NCI-H2227 (cell line): ENCODE measurements around the gene RASD1.
"Not testable (repeated sequence)": the region's sequence is repeated elsewhere in the genome, so short reads cannot be mapped to it uniquely, and the experiment has no call there.

Source experiments
- DNase-seq: peaks from one replicate; lab custom pipeline; 2025; ENCODE audit not compliant: unreplicated experiment; lab: John Stamatoyannopoulos, UW

RASD1 gene

DNA sequence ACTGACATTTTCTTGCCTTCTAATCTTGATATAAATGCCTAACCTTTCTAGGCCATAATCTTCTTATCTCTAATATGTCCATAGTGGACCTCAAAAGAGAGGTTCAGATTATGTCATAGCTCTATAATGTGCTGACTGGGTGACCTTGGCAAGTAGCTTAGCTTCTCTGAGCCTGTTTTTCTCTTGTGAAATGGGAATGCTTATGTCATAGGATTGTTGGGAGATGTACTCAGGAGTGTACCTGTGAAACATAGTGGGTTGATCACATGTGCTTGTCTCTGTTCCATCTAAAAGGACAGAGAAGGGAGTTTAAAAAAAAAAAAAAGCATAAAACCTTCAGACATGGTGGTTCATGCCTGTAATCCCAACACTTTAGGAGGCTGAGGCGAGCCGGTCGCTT, 17.0 kb downstream of the RASD1 start:
- no peak for DNase-seq

DNA sequence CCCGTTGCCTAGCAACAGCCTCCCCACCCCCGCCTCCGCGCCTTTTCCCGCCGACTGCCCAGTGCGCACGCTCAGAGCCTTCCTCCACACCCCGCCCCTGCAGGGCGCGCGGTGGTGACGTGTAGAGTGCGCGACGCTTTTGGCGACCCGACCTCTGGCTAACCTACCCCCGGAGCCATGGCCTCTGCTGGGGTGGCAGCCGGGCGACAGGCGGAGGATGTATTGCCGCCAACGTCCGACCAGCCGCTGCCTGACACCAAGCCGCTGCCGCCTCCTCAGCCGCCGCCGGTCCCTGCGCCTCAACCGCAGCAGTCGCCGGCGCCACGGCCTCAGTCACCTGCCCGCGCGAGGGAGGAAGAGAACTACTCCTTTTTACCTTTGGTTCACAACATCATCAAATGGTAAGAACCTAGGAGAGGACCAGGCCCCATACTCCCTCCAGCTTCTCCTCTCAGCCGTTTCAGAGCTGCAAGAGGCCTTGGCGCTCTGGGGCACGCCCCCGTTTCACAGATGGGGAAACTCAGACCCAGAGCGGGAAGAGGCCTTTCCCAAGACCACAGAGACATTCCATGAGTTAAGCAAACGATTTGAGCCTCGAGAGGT, 19.2 kb downstream of the RASD1 start, which contains the start of gene MED9:
Gene MED9, plus strand, starts transcription at position 136 of the 603 bp plus-strand sequence. Its CDS starts 42 bp downstream, at position 178.
- peak; percentile 93 for DNase-seq

DNA sequence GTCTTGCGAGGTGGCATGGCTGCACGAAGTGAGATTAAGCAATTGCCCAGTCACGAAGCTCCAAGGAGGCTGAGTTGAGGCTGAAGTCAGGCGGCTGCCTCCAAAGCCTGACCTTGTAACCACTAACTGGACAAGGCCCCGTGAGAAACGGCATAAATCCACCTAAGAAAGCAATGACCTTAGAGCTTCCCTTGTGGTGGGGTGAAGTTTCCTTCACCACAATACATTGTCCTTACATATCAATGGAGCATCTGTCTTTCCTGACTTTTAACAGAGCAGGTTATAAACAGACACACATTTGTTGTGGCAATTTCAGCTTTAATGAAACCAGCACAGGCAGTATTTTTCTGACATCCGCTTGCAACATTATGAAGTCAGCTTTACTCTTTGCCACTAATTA, 21.9 kb downstream of the RASD1 start:
- DNase-seq = no peak

DNA sequence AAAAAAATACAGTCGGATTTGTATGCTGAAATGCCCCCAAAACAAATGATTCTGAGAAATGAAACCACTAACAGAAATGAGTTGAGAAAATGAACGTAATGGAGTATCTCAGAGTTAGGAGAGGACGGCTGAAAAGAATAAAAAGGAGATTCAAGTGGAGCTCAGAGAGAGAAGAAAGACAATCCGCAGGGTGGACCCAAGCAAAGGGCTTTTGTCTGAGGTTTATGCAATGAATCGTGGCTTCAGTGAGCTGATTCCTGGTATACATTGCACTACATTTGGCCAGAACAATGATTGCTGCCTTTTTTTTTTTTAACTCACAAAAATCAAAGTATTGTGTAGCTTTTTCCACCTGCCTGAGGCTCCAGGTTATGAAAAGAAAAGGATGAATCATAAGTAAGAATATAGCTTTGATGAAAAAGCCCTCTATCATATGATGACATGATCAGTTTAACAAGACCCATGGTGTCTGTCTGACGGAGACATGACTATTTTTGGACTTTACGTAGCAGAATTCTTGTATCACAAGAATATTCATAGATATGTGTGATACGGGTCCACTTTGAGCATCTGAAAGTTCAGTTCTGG, 23.8 kb downstream of the RASD1 start:
- peak; percentile 27 for DNase-seq

DNA sequence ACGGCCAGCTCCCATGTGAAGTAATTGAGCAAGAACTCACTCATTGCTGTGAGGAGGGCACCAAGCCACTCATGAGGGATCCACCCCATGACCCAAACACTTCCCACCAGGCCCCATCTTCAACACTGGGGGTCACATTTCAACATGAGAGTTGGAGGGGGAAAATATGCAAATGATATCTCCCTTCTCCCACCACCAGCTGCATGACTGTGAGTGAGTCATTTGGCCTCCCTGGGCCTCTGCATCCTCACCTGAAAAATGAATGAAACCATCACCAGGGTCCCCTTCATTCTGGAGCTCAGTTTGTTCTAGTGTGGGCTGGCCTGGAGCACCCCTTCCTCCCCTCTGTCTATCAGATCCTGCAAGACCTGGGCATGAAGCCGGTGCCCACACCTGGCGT, 26.2 kb downstream of the RASD1 start:
- no peak for DNase-seq

DNA sequence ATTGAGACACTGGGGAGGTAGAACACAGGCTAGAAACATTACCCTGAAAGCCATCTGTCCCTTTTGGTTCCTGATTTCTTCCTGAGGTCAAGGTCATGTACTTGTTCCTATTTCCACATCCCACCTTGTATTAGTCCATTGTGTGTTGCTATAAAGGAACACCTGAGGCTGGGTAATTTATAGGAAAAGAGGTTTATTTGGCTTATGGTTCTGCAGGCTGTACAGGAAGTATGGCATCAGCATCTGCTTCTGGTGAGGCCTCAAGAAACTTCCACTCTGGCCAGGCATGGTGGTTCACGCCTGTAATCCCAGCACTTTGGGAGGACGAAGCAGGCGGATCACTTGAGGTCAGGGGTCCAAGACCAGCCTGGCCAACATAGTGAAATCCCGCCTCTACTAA, 26.8 kb downstream of the RASD1 start:
- no peak for DNase-seq

DNA sequence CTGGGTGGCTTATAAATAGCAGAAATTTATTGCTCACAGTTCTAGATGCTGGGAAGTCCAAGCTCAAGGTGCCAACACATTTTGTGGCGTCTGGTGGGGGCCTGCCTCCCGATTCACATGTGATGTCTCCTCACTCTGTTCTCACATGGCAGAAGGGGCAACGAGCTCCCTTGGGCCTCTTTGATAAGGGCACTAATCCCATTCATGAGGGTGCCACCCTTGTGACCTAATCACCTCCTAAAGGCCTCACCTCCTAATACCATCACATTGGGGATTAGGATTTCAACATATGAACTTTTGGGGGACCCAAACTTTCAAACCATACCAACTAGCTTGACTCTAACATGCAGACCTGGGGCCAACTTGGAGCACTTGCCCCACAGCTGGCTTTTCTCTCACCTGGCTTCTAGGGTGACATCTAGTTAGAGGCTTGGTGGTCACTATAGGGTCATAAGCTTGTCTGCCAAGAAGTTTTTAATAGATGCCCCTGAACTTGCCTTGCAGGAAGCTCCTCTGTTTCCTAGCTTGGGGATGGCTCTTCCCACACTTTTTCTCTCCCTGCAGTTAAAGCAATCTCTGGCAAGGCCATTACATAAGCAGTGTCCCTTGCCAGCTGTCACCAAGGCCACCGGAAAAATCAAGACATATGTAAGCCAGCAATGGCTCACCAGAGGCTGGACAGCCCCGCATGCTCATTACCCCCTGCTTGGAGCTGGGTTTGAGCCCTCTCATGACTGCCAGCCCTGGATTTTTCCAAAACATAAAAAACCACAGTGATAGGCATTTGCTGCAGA, 27.8 kb downstream of the RASD1 start:
- no peak for DNase-seq

DNA sequence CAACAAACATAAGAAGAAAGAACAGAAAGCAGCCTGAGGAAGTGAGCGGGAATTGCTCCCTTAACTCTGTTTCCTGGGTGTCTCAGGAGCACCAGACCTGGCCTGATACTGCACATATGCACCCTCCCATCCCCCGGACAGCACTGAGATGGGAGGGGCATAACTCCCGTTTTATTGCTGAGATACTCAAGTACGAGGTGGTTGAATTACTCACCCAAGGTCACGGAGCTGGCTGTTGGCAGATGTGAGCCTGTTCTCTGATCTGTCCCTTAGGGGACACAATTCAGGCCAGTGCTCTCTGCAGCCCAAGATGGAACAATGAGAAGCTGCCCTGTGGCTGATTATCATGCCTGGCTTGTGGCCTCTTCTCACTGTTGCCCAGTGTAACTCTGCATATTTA, 28.5 kb downstream of the RASD1 start:
- DNase-seq = no peak

DNA sequence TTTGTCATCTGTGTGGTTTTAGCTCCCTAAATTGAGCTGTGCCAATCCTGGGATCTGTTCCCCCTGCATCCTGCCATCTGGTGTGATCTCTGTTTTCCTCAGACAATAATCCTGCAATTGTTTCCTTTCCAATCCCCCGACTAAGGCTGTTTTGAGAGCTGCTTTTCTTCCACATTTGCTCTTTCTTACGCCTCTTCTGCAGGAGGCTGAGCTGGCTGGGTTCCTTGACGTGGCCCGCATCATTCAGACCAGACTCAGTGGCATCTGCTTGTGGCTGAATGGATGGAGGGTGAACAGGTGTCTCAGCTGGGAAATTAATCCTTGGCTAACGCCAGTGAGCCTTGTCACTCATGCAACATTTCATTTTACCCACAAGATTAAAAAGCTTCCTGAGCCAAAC, 29.2 kb downstream of the RASD1 start:
- no peak for DNase-seq

DNA sequence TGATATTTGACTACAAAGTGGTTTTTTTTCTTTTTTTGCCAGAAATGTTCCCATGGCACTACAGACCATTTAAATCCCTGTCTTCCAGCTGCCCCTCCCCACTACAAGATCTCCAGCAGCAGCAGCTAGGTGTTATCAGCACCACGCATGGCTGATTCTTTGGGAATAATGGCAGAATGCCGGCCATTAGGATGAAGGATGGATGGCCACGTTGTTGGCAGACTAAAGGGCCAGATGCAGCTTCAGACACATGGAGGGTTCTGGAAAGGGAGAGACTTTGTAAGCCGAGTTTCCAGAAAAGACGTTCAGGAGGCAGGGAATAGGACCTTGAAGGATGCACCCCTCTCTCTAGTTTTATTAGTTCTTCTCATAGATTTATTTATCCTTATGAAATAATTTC, 29.7 kb downstream of the RASD1 start:
- no peak for DNase-seq

DNA sequence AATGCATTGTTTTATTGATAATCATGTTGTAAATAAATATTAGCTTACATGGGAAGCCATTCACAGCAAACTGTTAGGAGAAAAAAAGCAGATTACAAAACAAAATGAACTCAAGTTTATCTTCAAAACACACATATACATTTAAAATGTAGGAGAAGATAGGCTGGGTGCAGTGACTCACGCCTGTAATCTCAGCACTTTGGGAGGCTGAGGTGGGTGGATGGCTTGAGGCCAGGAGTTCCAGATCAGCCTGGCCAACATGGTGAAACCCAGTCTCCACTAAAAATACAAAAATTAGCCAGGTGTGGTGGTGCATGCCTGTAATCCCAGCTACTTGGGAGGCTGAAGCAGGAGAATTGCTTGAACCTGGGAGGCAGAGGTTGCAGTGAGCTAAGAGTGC, 30.3 kb downstream of the RASD1 start:
- DNase-seq = not testable (repeated sequence)

DNA sequence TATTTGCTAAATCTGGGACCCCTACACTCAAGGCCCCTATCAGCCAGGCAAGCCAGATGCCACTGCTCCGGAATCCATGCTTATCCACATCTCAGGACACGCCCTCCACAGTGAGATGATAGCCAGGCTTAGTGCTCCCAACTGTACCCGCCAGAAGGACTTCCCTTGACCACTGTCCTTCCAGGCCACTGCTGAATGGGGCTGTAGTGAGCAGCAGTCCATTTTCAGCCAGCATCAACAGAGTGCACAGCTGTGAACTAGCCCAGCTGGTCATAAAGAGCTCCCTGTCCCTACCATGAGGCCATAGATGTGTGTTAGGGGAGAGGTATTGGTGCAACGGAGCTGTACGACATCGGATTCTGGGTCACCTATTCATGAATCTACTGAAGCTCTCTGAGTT, 32.4 kb downstream of the RASD1 start:
- DNase-seq = no peak

DNA sequence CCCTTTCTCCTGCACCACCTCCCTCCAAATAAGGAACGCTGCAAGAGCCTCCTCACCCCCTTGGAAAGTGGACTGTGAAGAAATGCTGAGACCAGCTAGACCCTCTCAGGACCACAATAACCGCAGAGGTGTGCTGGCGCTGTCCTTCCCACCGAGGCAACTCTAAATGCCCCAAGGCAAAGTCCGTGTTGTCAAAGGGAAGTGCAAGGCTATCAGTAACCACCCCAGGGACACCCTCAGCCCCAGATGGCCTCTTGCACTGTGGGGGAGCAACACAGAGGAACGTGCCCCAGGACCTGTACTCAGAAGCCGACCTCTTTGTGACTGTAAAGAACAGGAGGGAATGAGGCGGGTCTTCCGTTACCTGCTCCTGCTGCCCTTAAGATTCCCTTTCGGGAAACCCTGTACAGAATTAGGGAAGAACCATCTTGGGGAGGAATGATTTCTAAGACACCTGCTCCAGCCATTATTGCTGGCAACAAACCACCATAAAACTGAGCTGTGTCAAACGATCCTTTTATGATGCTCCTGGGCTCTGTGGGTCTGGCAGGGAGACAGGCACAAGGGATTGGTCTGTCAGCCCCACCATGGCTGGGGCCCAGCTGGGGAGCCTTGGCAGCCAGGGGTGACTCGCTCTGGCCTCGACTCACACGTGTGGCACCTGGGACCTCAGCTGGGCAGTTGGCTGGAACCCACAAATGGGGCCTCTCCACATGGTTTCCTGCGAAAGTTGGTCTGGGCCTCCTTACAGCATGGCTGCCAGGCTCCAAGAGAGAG, 34.0 kb downstream of the RASD1 start:
- DNase-seq = no peak

DNA sequence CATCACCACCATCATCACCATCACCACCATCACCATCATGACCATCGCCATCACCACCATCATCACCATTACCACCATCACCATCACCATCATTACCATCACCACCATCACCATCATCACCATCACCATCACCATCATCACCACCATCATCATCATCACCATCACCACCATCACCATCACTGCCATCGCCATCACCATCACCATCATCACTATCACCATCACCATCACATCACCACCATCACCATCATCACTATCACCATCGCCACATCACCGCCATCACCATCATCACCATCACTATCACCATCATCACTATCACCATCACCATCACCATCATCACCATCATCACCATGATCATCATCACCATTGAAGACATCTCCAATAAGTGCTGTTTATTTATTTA, 36.2 kb downstream of the RASD1 start:
- DNase-seq = no peak

DNA sequence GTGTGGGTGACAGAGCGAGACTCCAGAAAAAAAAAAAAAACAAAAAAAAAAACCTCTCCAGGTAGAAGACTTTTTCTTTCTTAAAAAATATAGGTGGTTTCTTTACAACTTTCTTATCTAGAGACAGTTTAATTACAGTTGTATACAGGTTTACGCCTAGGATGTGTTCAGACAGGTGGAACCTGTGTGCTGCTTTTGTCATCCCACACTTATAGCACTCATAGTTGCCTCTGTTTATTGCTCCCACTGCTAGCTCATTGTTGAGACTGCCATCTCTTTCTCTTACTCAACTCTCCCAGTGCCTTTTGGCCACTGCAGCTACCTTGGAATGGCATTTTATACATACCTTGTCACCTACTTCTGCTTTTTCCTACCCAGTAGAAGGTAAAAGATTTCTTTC, 38.5 kb downstream of the RASD1 start:
- no peak for DNase-seq

DNA sequence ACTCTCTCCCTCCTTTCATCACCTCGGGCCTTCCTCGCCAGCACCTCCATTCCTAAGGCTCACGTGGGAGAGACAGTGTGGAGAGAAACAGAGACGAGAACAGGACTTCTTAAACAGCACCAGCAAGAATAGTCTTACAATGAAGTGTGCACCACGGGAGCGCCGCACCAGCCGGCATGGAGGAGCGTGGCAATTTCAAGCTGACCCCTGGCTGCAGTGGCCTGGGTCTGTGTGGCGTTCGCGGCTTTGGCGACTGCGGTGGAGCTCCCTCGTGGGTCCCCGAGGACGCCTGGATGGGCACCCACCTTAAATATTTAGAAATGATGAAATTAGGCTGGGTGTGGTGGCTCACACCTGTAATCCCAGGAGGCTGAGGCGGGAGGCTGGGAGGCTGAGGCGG, 39.9 kb downstream of the RASD1 start:
- DNase-seq = no peak

DNA sequence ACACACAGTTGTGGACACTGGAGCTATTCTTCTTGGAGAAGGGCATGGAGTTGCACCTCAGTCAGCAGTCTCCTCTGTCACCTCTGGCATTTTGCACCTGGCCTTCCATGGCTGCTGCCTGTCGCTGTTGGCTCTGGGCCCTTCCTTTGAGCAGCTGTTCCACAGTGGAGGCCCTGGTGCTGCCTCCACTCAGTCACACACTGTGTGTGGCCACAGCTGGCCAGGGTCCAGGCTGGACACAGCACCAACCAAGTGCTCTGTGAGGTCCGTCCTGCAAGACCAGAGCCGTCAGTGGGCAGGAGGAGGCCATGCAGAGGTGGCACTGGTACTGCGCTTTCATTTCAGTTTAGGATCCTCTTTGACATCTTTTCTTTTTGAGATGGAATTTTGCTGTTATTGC, 41.0 kb downstream of the RASD1 start:
- DNase-seq = no peak

DNA sequence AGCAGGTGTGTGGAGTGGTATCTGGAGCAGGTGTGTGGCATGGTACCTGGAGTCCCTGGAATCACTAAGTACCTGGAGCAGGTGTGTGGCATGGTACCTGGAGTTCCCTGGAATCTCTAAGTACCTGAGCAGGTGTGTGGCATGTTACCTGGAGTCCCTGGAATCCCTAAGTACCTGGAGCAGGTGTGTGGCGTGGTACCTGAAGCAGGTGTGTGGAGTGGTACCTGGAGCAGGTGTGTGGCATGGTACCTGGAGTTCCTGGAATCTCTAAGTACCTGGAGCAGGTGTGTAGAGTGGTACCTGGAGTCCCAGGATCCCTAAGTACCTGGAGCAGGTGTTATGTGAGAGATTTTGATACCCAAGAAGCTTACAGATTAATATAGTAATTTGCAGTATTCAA, 41.5 kb downstream of the RASD1 start:
- DNase-seq = not testable (repeated sequence)

DNA sequence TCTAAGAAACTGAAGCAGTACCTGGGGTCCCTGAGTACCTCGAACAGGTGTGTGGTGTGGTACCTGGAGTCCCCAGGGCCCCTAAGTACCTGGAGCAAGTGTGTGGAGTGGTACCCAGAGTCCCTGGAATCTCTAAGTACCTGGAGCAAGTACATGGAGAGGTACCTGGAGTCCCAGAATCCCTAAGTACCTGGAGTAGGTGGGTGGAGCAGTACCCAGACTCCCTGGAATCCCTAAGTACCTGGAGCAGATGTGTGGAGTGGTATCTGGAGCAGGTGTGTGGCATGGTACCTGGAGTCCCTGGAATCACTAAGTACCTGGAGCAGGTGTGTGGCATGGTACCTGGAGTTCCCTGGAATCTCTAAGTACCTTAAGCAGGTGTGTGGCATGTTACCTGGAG, 41.9 kb downstream of the RASD1 start:
- DNase-seq = no peak

DNA sequence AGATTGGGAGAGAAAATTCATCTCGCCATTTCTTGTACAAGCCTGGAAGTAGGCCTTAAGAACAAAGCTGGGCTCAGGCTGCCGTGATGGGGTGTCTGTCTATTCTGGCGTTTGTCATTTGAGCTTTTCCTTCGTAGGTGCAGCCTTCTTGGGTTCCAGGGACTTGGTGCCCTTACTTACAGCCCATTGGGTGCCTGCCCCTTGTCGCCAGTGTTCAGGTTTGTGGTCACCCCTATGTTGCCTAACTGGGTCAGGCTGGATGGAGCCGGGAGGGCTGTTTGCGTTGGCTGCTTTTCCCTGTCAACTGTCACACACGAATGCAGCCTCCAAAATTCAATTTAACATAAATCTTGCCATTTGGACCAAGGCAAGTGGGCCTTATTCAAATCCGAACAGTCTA, 43.1 kb downstream of the RASD1 start:
- no peak for DNase-seq

DNA sequence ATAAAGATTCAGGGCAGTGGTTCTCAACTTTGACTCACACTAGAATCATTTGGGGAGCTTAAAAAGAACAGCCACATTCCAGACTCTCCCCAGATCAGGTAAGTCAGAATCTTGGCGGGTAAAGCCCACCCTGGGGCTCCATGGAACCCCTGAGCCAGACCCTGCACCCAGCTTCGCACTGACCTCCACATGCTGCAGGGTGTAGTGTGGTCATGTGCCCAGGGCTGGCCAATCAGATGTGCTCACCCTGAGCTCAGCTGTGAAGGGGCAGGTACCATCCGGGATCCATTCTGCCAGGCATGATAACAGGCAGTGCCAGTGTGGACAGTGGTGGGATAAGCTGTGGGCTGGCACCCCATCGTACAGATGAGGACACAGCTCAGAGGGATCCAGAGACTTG, 47.5 kb downstream of the RASD1 start:
- no peak for DNase-seq

DNA sequence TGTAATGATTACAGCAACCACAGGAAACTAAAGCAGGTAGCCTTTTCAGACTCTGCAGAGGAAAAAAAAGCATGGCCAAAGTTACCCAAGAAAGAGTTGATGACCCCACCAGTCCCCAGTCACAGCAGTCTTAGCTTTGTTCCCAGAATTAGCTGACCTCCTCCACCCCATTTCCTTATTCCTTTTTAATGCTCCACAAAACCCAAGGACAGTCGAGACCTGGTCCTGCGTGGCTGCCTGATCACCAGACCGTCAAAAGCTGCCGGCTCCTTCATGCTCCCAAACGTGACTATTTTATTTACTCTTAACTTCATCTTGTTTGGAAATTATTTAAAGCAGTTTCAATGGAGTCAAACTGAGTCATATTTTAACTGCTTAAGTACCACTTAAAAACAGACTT, 48.1 kb downstream of the RASD1 start:
- no peak for DNase-seq
